HEK293 (cell line): ENCODE measurements around the gene GLRX2.
A peak's percentile ranks its signal among the peaks of the same experiment; 100 is the strongest.

Experiments used
- CTCF ChIA-PET: fragments of 350-600 bp; formaldehyde crosslinking; extraction: SDS; loops from one replicate; lab custom pipeline; 2021; ENCODE audit warnings: antibody characterized with exemption; lab: Yijun Ruan, JAX
- POLR2A ChIA-PET: fragments of 300-600 bp; formaldehyde crosslinking; extraction: SDS; loops from one replicate; lab custom pipeline; 2020; ENCODE audit warnings: antibody characterized with exemption, inconsistent platforms; lab: Yijun Ruan, JAX
- H3K27ac ChIP-seq: fragments of 200-500 bp; sonication (Bioruptor generic); 2 replicates; pipeline ENCODE4 v1.5.1; 2014; ENCODE audit warnings: low read depth, low read length, control low read depth, inconsistent platforms; ENCODE audit errors: extremely low read depth
- H3K36me3 ChIP-seq, 2 experiments: fragments of 200-500 bp in 1 of 2; sonication (Bioruptor generic) in 1 of 2; 1 replicate in 1 of 2; 2 replicates in 1 of 2; pipeline ENCODE4 v1.5.1; 2014 to 2017; ENCODE audit warnings: inconsistent platforms in 2 of 2, low read length in 2 of 2; ENCODE audit not compliant: control insufficient read depth in 2 of 2, insufficient read depth in 1 of 2
- H3K4me1 ChIP-seq: fragments of 200-500 bp; sonication (Bioruptor generic); 2 replicates; pipeline ENCODE4 v1.5.1; 2014; ENCODE audit warnings: mild to moderate bottlenecking, low read length, inconsistent platforms; ENCODE audit not compliant: control insufficient read depth, insufficient read depth
- H3K4me3 ChIP-seq: 2 replicates; pipeline ENCODE4 v1.5.1; 2011; ENCODE audit warnings: low read depth, mild to moderate bottlenecking, control low read depth, low read length, moderate library complexity
- H3K9me3 ChIP-seq: fragments of 200-500 bp; sonication (Bioruptor generic); 2 replicates; pipeline ENCODE4 v1.5.1; 2014; ENCODE audit warnings: low read depth, low read length, inconsistent platforms; ENCODE audit not compliant: control insufficient read depth, insufficient read depth
- EGR2 ChIP-seq: fragments of 450-650 bp; formaldehyde crosslinking; IDR thresholded peaks from 2 replicates; pipeline ENCODE4 v1.5.1; 2016; ENCODE audit warnings: low read depth, missing biosample characterization, missing genetic modification characterization
- FEZF1 ChIP-seq: fragments of 450-650 bp; formaldehyde crosslinking; IDR thresholded peaks from 2 replicates; pipeline ENCODE4 v1.5.1; 2016; ENCODE audit warnings: missing biosample characterization, missing genetic modification characterization
- GLIS1 ChIP-seq: fragments of 450-650 bp; formaldehyde crosslinking; IDR thresholded peaks from 2 replicates; pipeline ENCODE4 v1.5.1; 2016; ENCODE audit warnings: missing biosample characterization, missing genetic modification characterization
- KLF16 ChIP-seq: fragments of 450-650 bp; formaldehyde crosslinking; IDR thresholded peaks from 2 replicates; pipeline ENCODE4 v1.5.1; 2017; ENCODE audit warnings: missing biosample characterization, missing genetic modification characterization
- OSR2 ChIP-seq: fragments of 450-650 bp; formaldehyde crosslinking; IDR thresholded peaks from 2 replicates; pipeline ENCODE4 v1.5.1; 2016; ENCODE audit warnings: missing biosample characterization, missing genetic modification characterization
- PRDM1 ChIP-seq: fragments of 450-650 bp; formaldehyde crosslinking; IDR thresholded peaks from 2 replicates; pipeline ENCODE4; 2016; ENCODE audit warnings: missing biosample characterization, missing genetic modification characterization
- YY2 ChIP-seq: fragments of 450-650 bp; formaldehyde crosslinking; IDR thresholded peaks from 2 replicates; pipeline ENCODE4 v1.5.1; 2016; ENCODE audit warnings: missing biosample characterization, missing genetic modification characterization
- ZIC2 ChIP-seq: fragments of 450-650 bp; formaldehyde crosslinking; IDR thresholded peaks from 2 replicates; pipeline ENCODE4 v1.5.1; 2016; ENCODE audit warnings: missing biosample characterization, missing genetic modification characterization
- ZNF10 ChIP-seq: fragments of 450-650 bp; formaldehyde crosslinking; IDR thresholded peaks from 2 replicates; pipeline ENCODE4 v1.5.1; 2017; ENCODE audit warnings: missing biosample characterization, missing genetic modification characterization
- ZNF19 ChIP-seq: fragments of 450-650 bp; formaldehyde crosslinking; IDR thresholded peaks from 2 replicates; pipeline ENCODE4; 2016; ENCODE audit warnings: missing biosample characterization, missing genetic modification characterization, low read depth
- ZNF24 ChIP-seq: fragments of 450-650 bp; formaldehyde crosslinking; IDR thresholded peaks from 2 replicates; pipeline ENCODE4 v1.5.1; 2016; ENCODE audit warnings: missing biosample characterization, missing genetic modification characterization
- ZNF302 ChIP-seq: fragments of 450-650 bp; formaldehyde crosslinking; IDR thresholded peaks from 2 replicates; pipeline ENCODE4 v1.5.1; 2016; ENCODE audit warnings: missing biosample characterization, missing genetic modification characterization, low read depth
- ZNF366 ChIP-seq: fragments of 450-650 bp; formaldehyde crosslinking; conservative IDR thresholded peaks from 2 replicates; pipeline ENCODE4 v1.5.1; 2016; ENCODE audit warnings: missing biosample characterization, missing genetic modification characterization
- ZNF423 ChIP-seq: fragments of 450-650 bp; formaldehyde crosslinking; IDR thresholded peaks from 2 replicates; pipeline ENCODE4 v1.5.1; 2016; ENCODE audit warnings: missing biosample characterization, missing genetic modification characterization
- ZNF549 ChIP-seq: fragments of 450-650 bp; IDR thresholded peaks from 2 replicates; pipeline ENCODE4 v1.5.1; 2018; ENCODE audit warnings: missing biosample characterization, missing genetic modification characterization, mild to moderate bottlenecking, inconsistent platforms, moderate library complexity
- ZNF624 ChIP-seq: fragments of 450-650 bp; formaldehyde crosslinking; IDR thresholded peaks from 2 replicates; pipeline ENCODE4 v1.5.1; 2017; ENCODE audit warnings: missing biosample characterization, missing genetic modification characterization
- ZNF837 ChIP-seq: fragments of 450-650 bp; formaldehyde crosslinking; IDR thresholded peaks from 2 replicates; pipeline ENCODE4 v1.5.1; 2016; ENCODE audit warnings: missing biosample characterization, missing genetic modification characterization
- ZXDB ChIP-seq: fragments of 450-650 bp; formaldehyde crosslinking; IDR thresholded peaks from 2 replicates; pipeline ENCODE4 v1.5.1; 2016; ENCODE audit warnings: missing biosample characterization, missing genetic modification characterization
- TF ChIP-seq, protein P1 (sequence below): fragments of 450-650 bp; formaldehyde crosslinking; IDR thresholded peaks from 2 replicates; pipeline ENCODE4 v1.5.1; 2016; ENCODE audit warnings: missing biosample characterization, missing genetic modification characterization, borderline replicate concordance
- TF ChIP-seq, protein P2 (sequence below): fragments of 450-650 bp; formaldehyde crosslinking; IDR thresholded peaks from 2 replicates; pipeline ENCODE4 v1.5.1; 2016; ENCODE audit warnings: missing biosample characterization, missing genetic modification characterization
- TF ChIP-seq, protein P3 (sequence below): sonication (generic); formaldehyde crosslinking; IDR thresholded peaks from 2 replicates; pipeline ENCODE4 v1.8.1; 2022; ENCODE audit warnings: mild to moderate bottlenecking, moderate library complexity, missing genetic modification reagents
- TF ChIP-seq, protein P4 (sequence below): fragments of 450-650 bp; IDR thresholded peaks from 2 replicates; pipeline ENCODE4 v1.5.1; 2018; ENCODE audit warnings: missing biosample characterization, mild to moderate bottlenecking, missing genetic modification characterization
- TF ChIP-seq, protein P5 (sequence below): fragments of 450-650 bp; formaldehyde crosslinking; IDR thresholded peaks from 2 replicates; pipeline ENCODE4 v1.5.1; 2016; ENCODE audit warnings: missing biosample characterization, missing genetic modification characterization
- TF ChIP-seq, protein P6 (sequence below): fragments of 450-650 bp; formaldehyde crosslinking; IDR thresholded peaks from 2 replicates; pipeline ENCODE4 v1.5.1; 2017; ENCODE audit warnings: missing biosample characterization, missing genetic modification characterization

The GLRX2 gene

DNA sequence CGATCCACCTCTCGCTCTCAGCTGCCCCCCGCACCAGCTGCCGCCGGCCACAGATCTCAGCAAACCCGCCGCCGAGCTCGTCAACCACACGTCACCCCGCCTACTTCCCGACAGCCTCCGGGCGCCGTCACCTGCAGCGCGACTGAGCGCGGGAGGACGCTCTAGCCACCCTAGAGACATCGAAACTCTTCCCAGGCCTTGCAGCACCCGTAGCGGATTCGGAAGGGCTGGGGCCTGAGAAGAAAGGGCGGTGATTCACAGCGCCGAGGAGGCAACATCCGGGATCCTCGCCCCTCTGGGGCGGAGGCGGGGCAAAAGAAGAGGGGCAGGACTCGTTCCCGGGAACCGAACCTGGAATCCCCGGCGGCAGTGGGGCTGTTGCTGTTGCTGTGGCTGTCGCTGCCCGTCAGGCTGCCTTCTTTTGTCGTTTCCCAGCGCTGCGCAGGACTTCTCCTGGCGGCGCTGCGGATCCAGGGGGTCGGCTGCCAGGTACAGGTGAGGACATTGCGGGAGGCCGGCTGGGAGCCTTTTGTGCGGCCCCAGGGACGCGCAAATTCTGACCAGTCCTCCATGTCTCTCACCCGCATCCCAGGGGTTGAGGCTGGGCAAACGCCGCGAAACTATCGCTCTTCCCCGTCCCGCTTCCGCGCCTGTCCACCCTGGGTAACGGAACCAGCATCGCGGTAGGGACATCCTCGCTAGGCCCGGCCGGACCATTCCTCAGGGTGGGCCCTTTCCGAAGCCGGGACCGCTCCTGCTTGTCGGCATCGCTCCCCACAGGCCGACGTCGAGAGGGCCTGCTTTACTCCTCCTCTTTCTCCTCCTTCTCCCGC, 45.7 kb downstream of the GLRX2 start, which contains the start of the genes RO60 and UCHL5 (continued):
- TF ChIP-seq, protein P1, sequence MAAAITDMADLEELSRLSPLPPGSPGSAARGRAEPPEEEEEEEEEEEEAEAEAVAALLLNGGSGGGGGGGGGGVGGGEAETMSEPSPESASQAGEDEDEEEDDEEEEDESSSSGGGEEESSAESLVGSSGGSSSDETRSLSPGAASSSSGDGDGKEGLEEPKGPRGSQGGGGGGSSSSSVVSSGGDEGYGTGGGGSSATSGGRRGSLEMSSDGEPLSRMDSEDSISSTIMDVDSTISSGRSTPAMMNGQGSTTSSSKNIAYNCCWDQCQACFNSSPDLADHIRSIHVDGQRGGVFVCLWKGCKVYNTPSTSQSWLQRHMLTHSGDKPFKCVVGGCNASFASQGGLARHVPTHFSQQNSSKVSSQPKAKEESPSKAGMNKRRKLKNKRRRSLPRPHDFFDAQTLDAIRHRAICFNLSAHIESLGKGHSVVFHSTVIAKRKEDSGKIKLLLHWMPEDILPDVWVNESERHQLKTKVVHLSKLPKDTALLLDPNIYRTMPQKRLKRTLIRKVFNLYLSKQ (tag by site-specific recombination): no peak
- TF ChIP-seq KLF16 (tag by site-specific recombination): peak; percentile 88
- peak; percentile 86 for TF ChIP-seq ZNF24 (tag by site-specific recombination)

DNA sequence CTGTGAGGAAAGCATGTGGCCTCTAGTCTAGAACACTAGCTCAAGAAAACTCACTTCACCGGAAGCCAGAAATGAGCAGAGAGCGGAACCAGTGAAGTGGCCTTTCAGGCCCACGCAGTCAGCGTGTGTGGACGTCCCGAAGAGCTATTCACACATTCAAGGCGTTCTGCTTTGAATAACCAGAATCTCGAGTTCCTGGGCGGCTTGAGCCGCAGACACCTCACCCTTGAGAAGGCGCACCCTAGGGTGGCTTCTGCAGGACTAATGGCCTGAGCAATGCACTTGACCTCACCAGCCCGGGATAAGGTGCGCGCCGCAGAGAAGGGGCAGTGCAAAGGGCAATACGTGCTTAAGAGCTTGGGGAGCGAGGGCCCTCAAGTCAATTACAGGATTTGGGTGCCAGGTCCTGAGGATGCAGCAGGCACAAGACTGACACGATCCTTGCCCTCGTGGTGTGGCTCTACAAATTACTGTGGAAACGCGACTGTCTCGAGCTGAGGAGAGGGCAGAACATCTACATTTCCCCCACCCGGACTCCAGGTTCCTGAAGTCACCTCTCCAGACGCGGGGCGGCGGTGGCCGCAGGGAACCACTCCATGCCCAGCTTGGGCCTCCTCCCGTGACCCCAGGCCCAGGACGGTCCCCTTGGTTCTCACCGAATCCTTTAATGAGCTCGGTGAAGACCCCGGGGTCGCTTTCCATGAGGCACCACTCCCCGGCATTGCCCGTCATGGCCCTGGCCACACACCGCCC, 46.5 kb downstream of the GLRX2 start:
- H3K27ac ChIP-seq: peak overlapping the region; percentile 93
- no peaks in the 10 kb centered on the region for H3K4me1 ChIP-seq
- peak overlapping the region; percentile 100 for H3K4me3 ChIP-seq
- ChIA-PET CTCF (interaction anchor here (0.6 to 1.6 kb wide), 4 partner anchors 14 to 63 kb away, joined by 3 to 5 read pairs (median 4); partner anchors contain the start of gene CDC73), POLR2A (interaction anchor here (0.5 to 2.2 kb wide), 14 partner anchors 11 to 252 kb away, joined by 3 to 28 read pairs (median 4); partner anchors contain the start of genes CDC73, GLRX2 and RGS2)
- H3K9me3 ChIP-seq: no peaks in the 10 kb centered on the region
- H3K36me3 ChIP-seq: peaks cover 0 to 4% of the 10 kb centered on the region in 2 experiments; a peak in 1 of 3 replicates
- TF ChIP-seq, protein P2, sequence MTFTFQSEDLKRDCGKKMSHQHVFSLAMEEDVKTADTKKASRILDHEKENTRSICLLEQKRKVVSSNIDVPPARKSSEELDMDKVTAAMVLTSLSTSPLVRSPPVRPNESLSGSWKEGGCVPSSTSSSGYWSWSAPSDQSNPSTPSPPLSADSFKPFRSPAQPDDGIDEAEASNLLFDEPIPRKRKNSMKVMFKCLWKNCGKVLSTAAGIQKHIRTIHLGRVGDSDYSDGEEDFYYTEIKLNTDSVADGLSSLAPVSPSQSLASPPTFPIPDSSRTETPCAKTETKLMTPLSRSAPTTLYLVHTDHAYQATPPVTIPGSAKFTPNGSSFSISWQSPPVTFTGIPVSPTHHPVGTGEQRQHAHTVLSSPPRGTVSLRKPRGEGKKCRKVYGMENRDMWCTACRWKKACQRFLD (tag by site-specific recombination): no peak
- TF ChIP-seq ZNF423 (tag by site-specific recombination) (peak; percentile 93), ZNF837 (tag by site-specific recombination) (no peak), ZNF24 (tag by site-specific recombination) (no peak), PRDM1 (peak; percentile 76), ZXDB (tag by site-specific recombination) (0 out of 2 replicates have a peak, but pooled peaks have one; percentile 12), ZIC2 (tag by site-specific recombination) (no peak), ZNF10 (tag by site-specific recombination) (no peak), ZNF19 (tag by site-specific recombination) (no peak), OSR2 (tag by site-specific recombination) (no peak), EGR2 (tag by site-specific recombination) (peak; percentile 48; the same call in 1 of the 2 replicates), ZNF624 (no peak), FEZF1 (tag by site-specific recombination) (peak; percentile 77), YY2 (tag by site-specific recombination) (0 out of 2 replicates have a peak, but pooled peaks have one; percentile 24), GLIS1 (no peak), ZNF302 (no peak), ZNF549 (tag by site-specific recombination) (no peak), ZNF366 (no peak)
- TF ChIP-seq, protein P3, sequence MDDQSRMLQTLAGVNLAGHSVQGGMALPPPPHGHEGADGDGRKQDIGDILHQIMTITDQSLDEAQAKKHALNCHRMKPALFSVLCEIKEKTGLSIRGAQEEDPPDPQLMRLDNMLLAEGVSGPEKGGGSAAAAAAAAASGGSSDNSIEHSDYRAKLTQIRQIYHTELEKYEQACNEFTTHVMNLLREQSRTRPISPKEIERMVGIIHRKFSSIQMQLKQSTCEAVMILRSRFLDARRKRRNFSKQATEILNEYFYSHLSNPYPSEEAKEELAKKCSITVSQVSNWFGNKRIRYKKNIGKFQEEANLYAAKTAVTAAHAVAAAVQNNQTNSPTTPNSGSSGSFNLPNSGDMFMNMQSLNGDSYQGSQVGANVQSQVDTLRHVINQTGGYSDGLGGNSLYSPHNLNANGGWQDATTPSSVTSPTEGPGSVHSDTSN (CRISPR knock-in tag): no peak
- TF ChIP-seq, protein P4, sequence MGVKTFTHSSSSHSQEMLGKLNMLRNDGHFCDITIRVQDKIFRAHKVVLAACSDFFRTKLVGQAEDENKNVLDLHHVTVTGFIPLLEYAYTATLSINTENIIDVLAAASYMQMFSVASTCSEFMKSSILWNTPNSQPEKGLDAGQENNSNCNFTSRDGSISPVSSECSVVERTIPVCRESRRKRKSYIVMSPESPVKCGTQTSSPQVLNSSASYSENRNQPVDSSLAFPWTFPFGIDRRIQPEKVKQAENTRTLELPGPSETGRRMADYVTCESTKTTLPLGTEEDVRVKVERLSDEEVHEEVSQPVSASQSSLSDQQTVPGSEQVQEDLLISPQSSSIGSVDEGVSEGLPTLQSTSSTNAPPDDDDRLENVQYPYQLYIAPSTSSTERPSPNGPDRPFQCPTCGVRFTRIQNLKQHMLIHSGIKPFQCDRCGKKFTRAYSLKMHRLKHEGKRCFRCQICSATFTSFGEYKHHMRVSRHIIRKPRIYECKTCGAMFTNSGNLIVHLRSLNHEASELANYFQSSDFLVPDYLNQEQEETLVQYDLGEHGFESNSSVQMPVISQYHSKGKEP (tag by site-specific recombination): no peak
- TF ChIP-seq, protein P5, sequence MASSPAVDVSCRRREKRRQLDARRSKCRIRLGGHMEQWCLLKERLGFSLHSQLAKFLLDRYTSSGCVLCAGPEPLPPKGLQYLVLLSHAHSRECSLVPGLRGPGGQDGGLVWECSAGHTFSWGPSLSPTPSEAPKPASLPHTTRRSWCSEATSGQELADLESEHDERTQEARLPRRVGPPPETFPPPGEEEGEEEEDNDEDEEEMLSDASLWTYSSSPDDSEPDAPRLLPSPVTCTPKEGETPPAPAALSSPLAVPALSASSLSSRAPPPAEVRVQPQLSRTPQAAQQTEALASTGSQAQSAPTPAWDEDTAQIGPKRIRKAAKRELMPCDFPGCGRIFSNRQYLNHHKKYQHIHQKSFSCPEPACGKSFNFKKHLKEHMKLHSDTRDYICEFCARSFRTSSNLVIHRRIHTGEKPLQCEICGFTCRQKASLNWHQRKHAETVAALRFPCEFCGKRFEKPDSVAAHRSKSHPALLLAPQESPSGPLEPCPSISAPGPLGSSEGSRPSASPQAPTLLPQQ: no peak
- TF ChIP-seq, protein P6, sequence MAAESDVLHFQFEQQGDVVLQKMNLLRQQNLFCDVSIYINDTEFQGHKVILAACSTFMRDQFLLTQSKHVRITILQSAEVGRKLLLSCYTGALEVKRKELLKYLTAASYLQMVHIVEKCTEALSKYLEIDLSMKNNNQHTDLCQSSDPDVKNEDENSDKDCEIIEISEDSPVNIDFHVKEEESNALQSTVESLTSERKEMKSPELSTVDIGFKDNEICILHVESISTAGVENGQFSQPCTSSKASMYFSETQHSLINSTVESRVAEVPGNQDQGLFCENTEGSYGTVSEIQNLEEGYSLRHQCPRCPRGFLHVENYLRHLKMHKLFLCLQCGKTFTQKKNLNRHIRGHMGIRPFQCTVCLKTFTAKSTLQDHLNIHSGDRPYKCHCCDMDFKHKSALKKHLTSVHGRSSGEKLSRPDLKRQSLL: no peak
